ENCODE data around the gene CLEC4G. TPM values are rescaled to one million over a fixed set of nuclear protein-coding genes. Genes with fewer than 3 reads are reported as not detected.

CLEC4G gene
- total RNA-seq, 1 experiment from 2014 or later = not detected

DNA sequence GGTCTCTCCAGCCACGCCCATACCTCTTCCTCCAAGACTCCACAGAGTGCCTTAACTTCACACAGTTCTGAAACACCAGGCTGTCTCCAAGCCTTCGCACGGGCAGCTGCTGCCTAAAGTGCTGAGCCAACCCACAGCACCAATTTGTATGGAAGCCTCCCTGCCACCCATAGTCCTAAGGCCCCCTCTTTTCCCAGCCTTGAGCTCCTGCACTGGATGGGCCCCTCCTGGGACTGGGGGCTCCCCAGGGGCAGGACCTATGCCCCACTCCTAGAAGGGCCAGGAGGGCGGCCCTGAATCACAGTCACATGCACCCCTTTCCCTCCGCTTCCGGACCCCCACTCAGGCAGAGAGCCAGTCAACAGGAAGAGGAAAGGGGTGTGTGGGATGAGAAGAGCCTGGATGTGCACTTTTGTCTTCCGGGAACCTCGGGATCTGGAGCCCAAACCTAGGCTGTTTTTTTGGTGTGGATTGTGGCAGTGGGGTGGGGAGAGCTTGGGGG is 24.9 kb downstream of the CLEC4G start:
- no peaks in the 10 kb centered on the region for H3K36me3 ChIP-seq
- no peak overlapping the region for H3K4me3 ChIP-seq
- H3K27me3 ChIP-seq = peaks cover 21% of the 10 kb centered on the region
- DNase-seq = no peak
- H3K9me3 ChIP-seq = no peaks in the 10 kb centered on the region

DNA sequence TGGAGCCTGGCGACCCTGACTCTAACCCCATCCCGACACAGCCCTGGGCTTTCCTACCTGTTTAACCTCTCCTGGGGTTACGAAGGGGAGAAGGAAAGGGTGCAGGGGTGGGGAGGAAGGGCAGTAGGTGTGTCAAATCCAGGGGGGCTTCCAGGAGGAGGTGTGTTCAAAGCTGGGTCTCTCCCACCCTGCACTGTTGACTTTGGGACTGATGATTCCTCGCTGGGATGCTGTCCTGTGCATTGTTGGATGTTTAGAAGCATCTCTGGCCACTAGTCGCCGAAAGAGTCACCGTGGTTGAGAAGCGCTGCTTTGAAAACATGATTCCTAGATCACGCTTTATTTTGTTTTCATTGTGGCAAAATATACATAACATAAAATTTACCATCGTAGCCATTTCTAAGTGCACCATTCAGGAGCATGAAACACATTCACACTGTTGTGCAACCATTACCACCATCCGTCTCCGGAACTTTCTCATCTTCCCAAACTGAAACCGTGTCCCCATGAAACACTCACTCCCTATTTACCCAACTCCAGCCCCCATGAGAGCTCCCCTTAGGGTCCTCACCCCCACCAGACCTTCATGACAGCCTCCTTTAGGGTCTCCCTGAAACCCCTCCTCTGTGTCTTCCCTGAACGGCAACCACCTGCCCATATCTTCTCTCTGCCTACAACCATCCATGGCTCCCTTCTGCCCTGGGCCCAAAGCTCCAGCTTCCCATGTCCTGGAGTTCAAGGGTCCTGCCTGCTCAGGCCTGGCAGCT is 25.5 kb downstream of the CLEC4G start:
- peaks cover 21% of the 10 kb centered on the region for H3K27me3 ChIP-seq
- no peak for DNase-seq
- H3K36me3 ChIP-seq = no peaks in the 10 kb centered on the region
- no peaks in the 10 kb centered on the region for H3K9me3 ChIP-seq
- no peak overlapping the region for H3K4me3 ChIP-seq

DNA sequence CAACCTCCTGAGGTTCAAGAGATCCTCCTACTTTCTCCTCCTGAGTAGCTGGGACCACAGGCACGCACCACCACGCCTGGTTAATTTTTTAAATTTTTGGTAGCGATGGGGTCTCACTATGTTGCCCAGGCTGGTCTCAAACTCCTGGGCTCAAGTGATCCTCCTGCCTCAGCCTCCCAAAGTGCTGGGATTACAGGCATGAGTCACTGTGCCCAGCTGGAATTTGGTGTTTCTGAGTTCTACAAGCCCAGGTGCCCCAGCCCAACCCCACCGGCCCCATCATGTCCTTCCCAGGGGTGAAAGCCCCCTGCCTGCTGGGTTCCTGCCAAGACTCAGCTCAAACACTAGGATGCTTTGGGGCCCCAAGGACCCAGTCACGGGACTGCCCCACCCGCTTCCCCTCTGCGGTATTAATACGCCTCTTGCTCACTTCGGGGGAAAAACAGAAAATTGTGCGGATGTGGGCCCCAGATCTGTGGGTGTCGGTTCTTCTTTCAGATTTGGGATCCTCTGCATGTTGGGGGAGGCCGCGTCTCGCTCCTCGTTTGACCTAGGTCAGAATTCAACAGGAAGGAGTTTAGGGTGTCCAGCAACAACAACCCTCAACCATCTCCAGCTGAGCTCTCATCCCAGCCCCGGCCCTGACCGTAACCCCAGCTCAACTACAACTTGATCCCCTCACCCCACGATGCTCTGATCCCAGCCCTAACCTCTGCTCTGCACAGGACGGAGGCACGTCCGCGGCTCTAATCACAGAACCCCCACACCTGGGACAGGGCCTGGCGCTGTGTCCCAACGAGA is 26.3 kb downstream of the CLEC4G start:
- Histone ChIP-seq H3K27me3 (peaks cover 21% of the 10 kb centered on the region), H3K36me3 (no peaks in the 10 kb centered on the region), H3K9me3 (no peaks in the 10 kb centered on the region), H3K4me3 (no peak overlapping the region)
- no peak for DNase-seq

DNA sequence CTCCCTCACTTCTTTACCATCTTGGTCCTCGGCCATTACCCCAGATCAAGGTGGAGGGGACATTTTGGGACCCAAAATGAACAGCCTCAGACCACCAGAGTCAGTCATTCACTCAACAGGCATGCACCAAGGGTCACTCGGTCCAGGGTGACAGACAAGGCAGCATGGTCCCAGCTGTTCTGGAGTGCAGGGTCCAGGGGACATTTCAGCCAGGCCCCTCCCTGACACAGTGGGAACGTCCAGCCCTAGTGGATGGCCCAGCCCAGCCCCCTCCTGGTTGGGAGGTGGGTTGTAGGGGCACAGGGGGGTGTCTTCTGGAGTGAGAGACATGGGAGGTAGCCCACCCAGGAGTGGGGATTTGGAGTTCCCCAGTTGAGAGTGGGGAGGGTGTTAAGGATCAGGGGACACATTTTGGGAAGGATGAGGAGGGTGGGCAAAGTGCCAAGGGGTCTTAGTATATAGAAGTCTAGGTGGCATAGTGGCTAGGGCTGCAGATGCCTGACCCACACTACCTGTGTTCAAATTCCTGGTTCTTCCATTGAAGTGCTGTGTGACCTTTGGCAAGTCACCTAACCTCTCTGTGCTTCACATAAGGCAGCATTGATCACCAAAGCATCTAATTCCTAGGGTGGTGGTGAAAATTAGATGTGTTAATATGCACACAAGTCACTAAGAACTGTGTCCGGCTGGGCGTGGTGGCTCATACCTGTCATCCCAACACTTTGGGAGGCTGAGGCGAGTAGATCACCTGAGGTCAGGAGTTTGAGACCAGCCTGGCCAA is 27.4 kb downstream of the CLEC4G start:
- DNase-seq = no peak
- H3K27me3 ChIP-seq = peaks cover 33% of the 10 kb centered on the region
- H3K4me3 ChIP-seq = no peak overlapping the region
- H3K36me3 ChIP-seq = no peaks in the 10 kb centered on the region
- H3K9me3 ChIP-seq = no peaks in the 10 kb centered on the region

DNA sequence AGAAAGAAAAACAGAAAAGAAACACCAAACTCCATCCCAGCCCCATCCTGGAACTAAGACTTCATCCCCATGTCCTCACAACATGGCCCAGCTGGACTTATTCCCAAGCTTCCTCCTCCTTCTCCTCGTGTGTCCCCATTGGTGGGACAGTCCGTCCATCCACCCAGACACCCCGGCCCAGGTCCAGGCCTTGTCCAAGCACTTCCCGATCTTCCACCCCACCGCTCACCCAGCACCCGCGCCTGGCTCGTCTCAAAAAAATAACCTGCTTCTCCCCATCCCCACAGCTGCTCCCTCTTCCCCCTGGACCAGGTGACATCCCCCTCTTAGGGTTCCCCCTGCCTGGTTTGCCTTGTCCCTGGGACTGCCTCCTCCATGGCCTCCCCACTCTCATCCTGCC is 28.6 kb downstream of the CLEC4G start:
- H3K4me3 ChIP-seq = no peak overlapping the region
- DNase-seq = no peak
- H3K9me3 ChIP-seq = no peaks in the 10 kb centered on the region
- H3K27me3 ChIP-seq = peaks cover 44% of the 10 kb centered on the region
- no peaks in the 10 kb centered on the region for H3K36me3 ChIP-seq

DNA sequence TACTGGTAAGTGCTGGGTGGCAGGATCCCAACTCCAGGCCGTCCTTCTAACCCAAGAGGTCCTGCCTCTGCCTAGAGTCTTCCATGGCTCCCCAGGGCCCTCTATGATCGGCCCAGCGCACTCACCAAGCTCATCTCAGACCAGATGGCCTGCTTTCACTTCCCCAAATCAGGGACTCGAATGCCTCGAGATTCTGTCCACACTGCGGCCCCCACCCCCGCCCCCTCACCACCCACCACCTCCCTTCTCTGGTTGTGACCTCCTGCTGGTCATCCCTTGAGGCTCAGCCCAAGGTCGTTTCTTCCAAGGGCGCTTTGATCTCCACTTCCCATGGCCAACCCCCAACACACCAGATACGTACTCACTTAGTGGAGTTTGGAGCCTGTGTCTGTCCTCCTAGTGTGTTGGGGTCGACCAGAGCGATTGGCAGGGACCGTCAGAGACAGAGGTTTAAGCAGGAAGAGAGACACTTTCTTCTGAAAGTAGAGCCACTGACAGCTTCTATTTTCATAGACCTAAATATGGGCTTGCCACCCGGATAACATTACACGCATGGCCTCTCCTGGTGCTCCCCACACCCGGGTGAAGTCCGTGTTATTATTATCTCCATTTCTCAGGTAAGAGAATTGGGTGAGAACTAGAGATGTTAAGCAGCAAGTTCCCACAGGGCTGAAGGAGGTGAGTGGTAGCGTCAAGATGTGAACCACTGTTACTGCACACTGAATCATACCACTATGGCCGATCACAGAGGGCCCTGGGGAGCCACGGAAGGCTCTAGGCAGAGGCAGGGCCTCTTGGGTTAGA is 30.1 kb downstream of the CLEC4G start, which contains the start of gene FCER2:
Gene FCER2 (minus strand): TSS at position 478 of the 804 bp plus-strand sequence. CDS start 2,371 bp downstream, outside the sequence.
- Histone ChIP-seq H3K36me3 (no peaks in the 10 kb centered on the region), H3K4me3 (no peak within 1 kb of the TSS), H3K9me3 (no peaks in the 10 kb centered on the region), H3K27me3 (peaks cover 59% of the 10 kb centered on the region)
- no peak for DNase-seq

DNA sequence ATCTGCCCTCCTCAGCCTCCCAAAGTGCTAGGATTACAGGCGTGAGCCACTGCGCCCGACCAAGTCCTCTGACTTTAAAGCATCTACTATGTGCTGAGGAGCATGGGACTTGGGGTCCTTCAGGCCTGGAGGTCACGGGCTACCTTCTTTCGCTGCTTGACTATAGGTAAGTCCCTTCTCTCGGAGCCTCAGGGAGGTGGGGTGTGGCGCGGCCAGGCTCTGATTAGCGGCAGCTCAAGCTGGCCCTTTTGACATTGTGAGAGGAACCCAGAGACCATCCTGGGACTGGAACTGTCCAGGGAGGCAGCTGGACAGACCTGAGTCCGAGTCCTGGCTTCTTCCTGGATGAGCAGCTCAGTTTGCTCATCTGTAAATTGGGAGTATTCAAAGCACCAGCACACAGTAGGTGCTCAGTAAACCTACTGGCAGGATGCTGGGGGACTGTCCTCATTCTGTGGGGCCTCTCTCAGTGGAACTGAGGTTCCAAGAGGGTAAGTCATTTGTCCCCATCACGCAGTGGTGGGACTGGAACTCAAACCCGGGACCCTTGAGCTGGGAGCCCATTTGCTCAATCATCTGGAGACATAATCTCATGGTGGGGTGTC is 30.8 kb downstream of the CLEC4G start:
- H3K9me3 ChIP-seq = no peaks in the 10 kb centered on the region
- H3K36me3 ChIP-seq = no peaks in the 10 kb centered on the region
- peaks cover 66% of the 10 kb centered on the region for H3K27me3 ChIP-seq
- no peak for DNase-seq
- H3K4me3 ChIP-seq = no peak overlapping the region

DNA sequence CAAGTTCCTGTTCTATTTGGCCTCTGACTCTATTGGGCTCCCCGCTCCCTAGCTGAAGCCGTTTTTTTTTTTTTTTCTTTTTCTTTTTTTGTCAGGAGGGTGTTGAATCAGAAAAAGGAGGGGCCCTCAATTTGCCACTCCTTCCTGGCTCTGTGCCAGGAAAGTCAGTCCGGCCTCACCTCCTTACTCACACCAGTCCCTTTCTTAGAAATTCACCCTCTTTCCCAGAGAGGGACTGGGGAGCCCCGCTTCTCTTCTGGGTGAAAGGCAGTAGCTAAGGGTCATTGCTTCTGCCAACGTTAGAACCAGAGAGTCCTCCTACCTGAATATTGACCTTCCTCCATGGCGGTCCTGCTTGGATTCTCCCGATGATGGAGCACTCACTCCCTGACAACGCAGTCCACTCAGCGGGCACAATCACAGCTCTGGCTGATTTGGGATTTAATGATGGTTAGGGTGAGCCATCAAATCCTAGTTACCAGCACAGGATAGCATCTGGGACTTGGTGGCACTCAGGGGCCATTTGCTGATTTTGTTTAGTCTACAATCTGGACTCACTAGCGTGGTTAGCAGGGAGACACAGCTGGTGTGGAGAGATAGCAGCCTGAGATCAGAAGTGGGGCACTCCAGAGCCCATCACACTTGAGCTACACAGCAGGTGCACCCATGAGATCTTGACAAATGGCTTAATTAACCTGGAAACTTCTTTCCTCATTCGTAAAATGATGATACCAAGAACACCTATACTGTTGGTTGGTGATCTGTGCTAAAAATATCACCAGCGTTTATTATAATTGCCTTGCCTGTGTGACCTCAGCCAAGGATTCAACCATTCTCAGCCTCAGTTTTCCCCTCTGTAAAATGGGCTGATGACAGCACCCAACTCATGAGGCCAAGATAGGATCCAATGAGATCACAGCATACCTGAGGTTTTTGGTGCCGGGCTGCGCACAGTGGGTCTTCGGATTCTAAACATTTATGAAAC is 32.2 kb downstream of the CLEC4G start:
- H3K27me3 ChIP-seq = peaks cover 79% of the 10 kb centered on the region

DNA sequence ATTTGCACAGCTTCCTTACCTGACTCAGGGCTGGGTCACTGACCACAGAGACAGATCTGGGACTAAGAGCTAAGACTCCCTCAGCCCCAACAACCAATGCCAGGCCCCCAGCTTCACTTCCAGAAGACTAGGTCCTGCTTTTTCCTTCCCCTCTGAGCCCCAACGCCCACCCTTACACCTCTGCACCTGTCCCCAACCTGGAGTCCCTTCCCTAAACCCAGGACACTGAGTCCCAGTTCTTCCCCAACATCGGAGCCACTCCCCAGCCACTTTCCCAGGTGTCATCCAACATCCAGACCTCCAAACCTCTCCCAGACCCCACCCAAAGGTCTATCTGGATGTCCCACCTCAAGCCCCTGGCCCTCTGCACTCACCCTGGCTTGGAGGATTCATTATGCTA is 32.9 kb downstream of the CLEC4G start:
- Histone ChIP-seq H3K27me3 (peaks cover 81% of the 10 kb centered on the region), H3K36me3 (no peaks in the 10 kb centered on the region), H3K4me3 (no peak overlapping the region), H3K9me3 (no peaks in the 10 kb centered on the region)
- no peak for DNase-seq

More for the DNA sequence above, 32.2 kb downstream of the CLEC4G start:
- DNase-seq = no peak
- H3K36me3 ChIP-seq = no peaks in the 10 kb centered on the region
- H3K4me3 ChIP-seq = no peak overlapping the region
- no peaks in the 10 kb centered on the region for H3K9me3 ChIP-seq

DNA sequence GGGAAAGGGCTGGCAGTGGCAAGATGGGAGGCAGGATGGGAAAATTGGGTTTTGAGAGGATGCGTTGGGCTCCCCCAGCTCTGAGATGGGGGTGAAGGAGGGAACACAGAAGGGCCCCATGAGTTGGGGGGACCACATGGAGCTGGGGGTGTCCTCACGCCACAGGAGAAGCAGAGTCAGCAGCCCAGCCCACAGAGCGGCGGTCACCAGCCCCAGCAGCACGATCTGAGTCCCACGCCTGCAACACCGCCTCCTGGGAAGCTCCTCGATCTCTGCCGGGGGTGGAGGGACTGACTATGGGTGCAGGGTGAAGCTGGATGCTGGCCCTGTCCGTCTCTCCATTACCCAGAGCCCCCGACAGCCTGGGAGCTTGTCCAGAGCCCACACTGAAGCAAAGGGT is 33.3 kb downstream of the CLEC4G start:
- no peak for DNase-seq
- H3K9me3 ChIP-seq = no peaks in the 10 kb centered on the region
- no peak overlapping the region for H3K4me3 ChIP-seq
- peaks cover 79% of the 10 kb centered on the region for H3K27me3 ChIP-seq
- no peaks in the 10 kb centered on the region for H3K36me3 ChIP-seq

DNA sequence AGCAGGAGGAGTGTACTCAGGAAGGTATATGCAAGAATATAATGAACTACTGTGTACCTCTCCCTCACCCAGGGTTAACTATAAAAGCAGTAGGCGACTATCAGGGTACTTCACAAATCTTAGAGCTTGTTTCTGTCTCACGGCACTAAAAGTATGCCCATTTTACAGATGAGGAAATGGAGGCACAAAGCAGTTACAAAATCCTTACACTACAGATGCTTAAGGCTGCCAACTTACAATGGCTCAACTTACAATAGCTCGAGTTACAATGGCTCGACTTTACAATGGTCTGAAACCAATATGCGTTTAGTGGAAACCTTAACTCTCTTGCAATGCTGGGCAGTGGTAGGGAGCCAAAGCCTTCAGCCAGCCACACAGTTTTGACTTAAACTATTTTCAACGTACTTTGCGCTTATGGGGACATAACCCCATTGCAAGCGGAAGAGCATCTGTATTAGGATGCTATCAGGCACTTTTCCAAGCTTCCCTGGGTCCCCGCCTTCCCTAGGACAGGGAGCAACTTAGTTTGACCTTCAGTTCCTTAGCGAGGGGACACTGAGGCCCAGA is 34.1 kb downstream of the CLEC4G start:
- H3K27me3 ChIP-seq = peaks cover 83% of the 10 kb centered on the region
- H3K9me3 ChIP-seq = peaks cover 3% of the 10 kb centered on the region; the same call in 1 of the 2 replicates
- H3K36me3 ChIP-seq = no peaks in the 10 kb centered on the region
- no peak for DNase-seq
- no peak overlapping the region for H3K4me3 ChIP-seq

DNA sequence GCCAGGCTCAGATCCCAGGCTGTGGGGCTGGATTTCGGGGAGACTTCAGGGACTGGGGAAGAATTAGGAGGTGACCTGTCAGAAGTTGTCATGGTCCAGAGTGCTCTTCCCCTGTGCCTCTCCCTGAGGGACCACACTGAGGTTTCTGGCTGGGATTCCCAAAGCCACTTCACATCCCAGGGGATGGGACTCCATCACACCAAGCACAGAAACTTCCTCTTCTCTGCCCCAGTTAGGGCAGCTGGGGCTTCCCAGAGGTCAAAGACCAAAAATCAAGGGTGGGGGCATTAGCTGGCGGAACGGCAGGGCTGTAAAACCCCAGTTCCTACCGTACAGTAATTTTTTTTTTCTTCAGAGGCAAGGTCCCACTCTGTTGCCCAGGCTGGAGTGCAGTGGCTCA is 37.4 kb downstream of the CLEC4G start:
- no peak for DNase-seq
- Histone ChIP-seq H3K27me3 (peaks cover 89% of the 10 kb centered on the region), H3K9me3 (peaks cover 12% of the 10 kb centered on the region; the same call in 1 of the 2 replicates), H3K36me3 (no peaks in the 10 kb centered on the region), H3K4me3 (no peak overlapping the region)

DNA sequence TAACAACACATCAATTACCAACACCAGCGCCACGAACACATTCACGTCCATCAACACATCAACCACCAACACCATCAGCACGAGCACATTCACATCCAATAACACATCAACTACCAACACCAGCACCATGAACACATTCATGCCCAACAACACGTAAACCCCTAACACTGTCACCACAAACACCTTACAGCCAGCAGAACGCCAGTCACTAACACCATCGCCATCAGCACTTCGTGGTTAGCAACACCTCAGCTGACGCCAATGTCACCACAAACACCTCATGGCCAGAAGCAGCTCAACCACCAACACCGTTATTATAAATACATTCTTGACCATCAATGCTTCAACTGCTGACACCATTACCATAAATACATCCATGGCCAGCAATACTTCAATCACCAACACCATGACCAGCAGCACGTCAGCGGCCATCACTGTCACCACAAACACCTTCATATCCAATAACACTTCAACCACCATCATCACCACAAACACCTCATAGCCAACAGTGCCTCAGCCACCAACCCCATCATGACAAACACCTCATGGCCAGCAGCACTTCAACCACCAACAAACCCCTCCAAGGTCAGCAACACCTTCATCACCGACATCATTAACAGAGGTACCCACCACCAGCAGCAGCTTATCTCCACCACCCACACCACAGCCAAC is 39.4 kb downstream of the CLEC4G start:
- H3K4me3 ChIP-seq = no peak overlapping the region
- H3K36me3 ChIP-seq = no peaks in the 10 kb centered on the region
- DNase-seq = no peak
- H3K9me3 ChIP-seq = peaks cover 12% of the 10 kb centered on the region; the same call in 1 of the 2 replicates
- peaks cover 85% of the 10 kb centered on the region for H3K27me3 ChIP-seq

DNA sequence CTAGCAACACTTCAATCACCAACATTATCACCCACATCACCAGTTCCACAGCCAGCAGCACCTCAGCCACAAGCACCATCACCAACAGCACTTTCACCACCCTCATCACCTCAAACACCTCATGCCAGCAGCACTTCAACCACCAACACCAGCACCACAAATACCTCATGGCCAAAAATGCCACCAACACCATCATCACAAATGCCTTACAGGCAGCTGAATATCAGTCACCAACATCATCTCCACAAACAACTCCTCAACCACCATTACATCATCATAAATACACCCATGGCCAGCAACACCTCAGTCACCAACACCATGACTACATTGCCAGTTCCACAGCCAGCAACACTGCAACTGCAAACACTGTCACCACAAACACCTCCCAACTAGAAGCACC is 40.4 kb downstream of the CLEC4G start:
- no peak for DNase-seq

More for the DNA sequence above, 40.4 kb downstream of the CLEC4G start:
- peaks cover 12% of the 10 kb centered on the region; the same call in 1 of the 2 replicates for H3K9me3 ChIP-seq
- H3K27me3 ChIP-seq = peaks cover 81% of the 10 kb centered on the region
- H3K4me3 ChIP-seq = no peak overlapping the region
- H3K36me3 ChIP-seq = no peaks in the 10 kb centered on the region

Measured in MG63 (cell line).